Transverse colon (tissue), 3 donors: ENCODE results near the gene DEDD.

ENCODE experiments used
- CTCF ChIP-seq, 5 experiments: fragments of 200-600 bp in 3 of 5; fragments of 450-650 bp in 2 of 5; sonication (generic) in 3 of 5; IDR thresholded peaks; 1 replicate in 2 of 5; 2 replicates in 3 of 5; pipeline ENCODE4 v1.5.1; 2016 to 2017; ENCODE audit warnings: antibody characterized with exemption in 5 of 5, inconsistent platforms in 3 of 5, mild to moderate bottlenecking in 2 of 5, moderate library complexity in 1 of 5
- EP300 ChIP-seq: sonication (generic); formaldehyde crosslinking; IDR thresholded peaks from one replicate; pipeline ENCODE4 v1.6.1; 2017; ENCODE audit warnings: antibody characterized with exemption, low read depth

DNA sequence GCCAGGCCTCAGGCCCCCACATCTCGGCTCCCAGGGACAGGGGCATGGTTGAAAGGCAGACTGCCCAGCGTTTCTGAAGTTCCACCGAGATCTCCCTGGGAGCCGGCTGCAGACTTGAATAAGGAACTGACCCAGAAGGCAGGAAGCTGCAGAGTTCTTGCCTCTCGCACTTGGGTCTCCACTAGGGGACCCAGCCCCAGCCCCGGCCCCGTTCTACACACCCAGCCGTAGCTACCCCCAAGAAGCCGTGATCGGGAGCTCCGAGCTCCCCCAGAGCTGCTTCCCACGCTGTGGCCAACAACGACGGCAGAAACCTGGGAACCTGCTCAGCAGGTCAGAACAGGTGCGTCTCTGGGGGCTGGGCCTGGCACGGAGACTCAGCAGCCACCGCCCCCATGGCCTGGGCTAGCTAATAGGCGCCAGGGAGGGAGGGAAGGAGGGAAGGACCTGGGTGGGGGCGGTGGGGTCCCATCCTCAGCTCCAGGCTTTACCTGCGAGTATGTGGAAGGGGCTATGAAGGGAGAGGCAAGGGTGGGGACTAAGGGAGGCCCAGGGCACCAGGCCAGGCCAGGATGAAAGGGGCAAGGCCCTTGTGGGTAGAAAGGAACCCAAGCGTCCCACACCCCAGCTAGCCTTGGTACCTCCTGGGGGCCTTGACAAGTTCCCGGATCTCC lies 43.1 kb downstream of the DEDD start, which contains the start of gene NECTIN4:
- TF ChIP-seq CTCF (IDR thresholded peaks at IDR 0.05) (no peak), EP300 (no peak)
